K562 (cell line): ENCODE data around the gene MIB2. TPM values are rescaled to one million over a fixed set of nuclear protein-coding genes. Genes with fewer than 3 reads are reported as not detected.

Experiments
- BRF1 ChIP-seq: IDR thresholded peaks from 3 replicates; pipeline ENCODE4 v1.6.1; 2011; ENCODE audit warnings: borderline replicate concordance, mild to moderate bottlenecking; ENCODE audit not compliant: insufficient read length; ENCODE audit errors: extremely low read depth
- CAMTA2 ChIP-seq: fragments of 250-450 bp; sonication (Bioruptor Pico); conservative IDR thresholded peaks from 2 replicates; pipeline ENCODE4 v1.5.1; 2022
- CREM ChIP-seq: IDR thresholded peaks from 2 replicates; pipeline ENCODE4 v1.6.1; 2014; ENCODE audit warnings: antibody characterized with exemption, low read depth
- FOXM1 ChIP-seq, 2 experiments: fragments of 450-650 bp in 1 of 2; sonication (generic) in 1 of 2; formaldehyde crosslinking in 1 of 2; IDR thresholded peaks; 2 replicates each; pipeline versions ENCODE4 v1.6.1 to v1.9.0; 2017 to 2022; ENCODE audit warnings: low read depth in 2 of 2, mild to moderate bottlenecking in 2 of 2, missing genetic modification reagents in 1 of 2, moderate library complexity in 1 of 2
- HDGF ChIP-seq: fragments of 450-650 bp; IDR thresholded peaks from 2 replicates; pipeline ENCODE4 v1.6.1; 2016
- HLTF ChIP-seq: fragments of 450-650 bp; IDR thresholded peaks from 2 replicates; pipeline ENCODE4 v1.6.1; 2016
- KAT7 ChIP-seq: sonication (generic); formaldehyde crosslinking; IDR thresholded peaks from 2 replicates; pipeline ENCODE4 v1.8.0; 2022; ENCODE audit warnings: missing genetic modification reagents, mild to moderate bottlenecking, borderline replicate concordance
- MCM2 ChIP-seq: fragments of 450-650 bp; IDR thresholded peaks from 2 replicates; pipeline ENCODE4 v1.6.1; 2017; ENCODE audit warnings: low read depth, mild to moderate bottlenecking
- RBFOX2 ChIP-seq: fragments of 200-400 bp; formaldehyde crosslinking; IDR thresholded peaks from 2 replicates; pipeline ENCODE4 v1.6.1; 2017; ENCODE audit warnings: low read depth, mild to moderate bottlenecking, low read length, moderate library complexity
- XRCC3 ChIP-seq: fragments of 450-650 bp; IDR thresholded peaks from 2 replicates; pipeline ENCODE4 v1.6.1; 2017; ENCODE audit warnings: mild to moderate bottlenecking, moderate library complexity
- ZNF146 ChIP-seq: IDR thresholded peaks from one replicate; pipeline ENCODE4 v1.6.1; 2018; ENCODE audit warnings: missing compliant biosample characterization; ENCODE audit not compliant: unreplicated experiment
- ZNF232 ChIP-seq: sonication (generic); formaldehyde crosslinking; IDR thresholded peaks from 2 replicates; pipeline ENCODE4 v1.8.0; 2022; ENCODE audit warnings: mild to moderate bottlenecking, missing genetic modification reagents
- ZNF253 ChIP-seq: fragments of 250-450 bp; sonication (Bioruptor Pico); conservative IDR thresholded peaks from 2 replicates; pipeline ENCODE4 v1.6.1; 2021; ENCODE audit warnings: mild to moderate bottlenecking
- ZNF584 ChIP-seq: fragments of 200-800 bp; sonication (Bioruptor generic); IDR thresholded peaks from 2 replicates; pipeline ENCODE4 v1.6.1; 2016; ENCODE audit warnings: low read depth, mild to moderate bottlenecking, missing genetic modification characterization, missing compliant biosample characterization
- ZNF644 ChIP-seq: fragments of 200-800 bp; sonication (Bioruptor generic); IDR thresholded peaks from 2 replicates; pipeline ENCODE4 v1.6.1; 2016; ENCODE audit warnings: low read depth, missing genetic modification characterization, missing compliant biosample characterization
- polyA plus RNA-seq, 8 experiments: library from polyadenylated mRNA; depleted of rRNA in 4 of 8; stranded (reverse) in 5 of 8; unstranded in 3 of 8; fragments of >200 nt; fragmentation: Nextera tagmentation in 2 of 8; fragmentation: Illumina TruSeq in 1 of 8; extraction: Ambion mirVana in 2 of 8; extraction: Trizol in 1 of 8; gene quantifications; 2 replicates each; pipeline versions ENCODE4 v1.2.1 to v1.2.3, GENCODE V29; 2011 to 2014; ENCODE audit warnings: inconsistent platforms in 1 of 8, missing spikeins in 1 of 8
- total RNA-seq, 7 experiments: library from RNA; depleted of rRNA in 6 of 7; stranded (reverse); fragments of >200 nt in 6 of 7; fragmentation: Illumina TruSeq in 2 of 7; extraction: Trizol in 2 of 7; gene quantifications; 2 replicates each; pipeline versions ENCODE4 v1.2.1 to v1.2.3, GENCODE V29; 2011 to 2021; ENCODE audit warnings: low replicate concordance in 1 of 7
- TF ChIP-seq, protein P1 (sequence below): fragments of 250-450 bp; sonication (Bioruptor Pico); IDR thresholded peaks from 2 replicates; pipeline ENCODE4 v1.8.0; 2022; ENCODE audit warnings: moderate library complexity, mild to moderate bottlenecking, inconsistent platforms
- TF ChIP-seq, protein P2 (sequence below): conservative IDR thresholded peaks from 2 replicates; pipeline ENCODE4 v1.6.1; 2011; ENCODE audit warnings: low read depth, mild to moderate bottlenecking, low read length; ENCODE audit not compliant: control insufficient read depth
- TF ChIP-seq, protein P3 (sequence below): sonication (generic); formaldehyde crosslinking; IDR thresholded peaks from 2 replicates; pipeline ENCODE4 v1.8.0; 2022; ENCODE audit warnings: mild to moderate bottlenecking, missing genetic modification reagents, borderline replicate concordance
- TF ChIP-seq, protein P4 (sequence below): fragments of 450-650 bp; IDR thresholded peaks from 2 replicates; pipeline ENCODE4 v1.6.1; 2017; ENCODE audit warnings: antibody characterized with exemption, mild to moderate bottlenecking

Gene MIB2
- total and polyA plus RNA-seq, 9 of the 15 experiments (the other 6 are each of a cell fraction or from before 2014, with no cell fraction given) = 0.04 to 17.0 (median 4.9) TPM; not detected in 1

DNA sequence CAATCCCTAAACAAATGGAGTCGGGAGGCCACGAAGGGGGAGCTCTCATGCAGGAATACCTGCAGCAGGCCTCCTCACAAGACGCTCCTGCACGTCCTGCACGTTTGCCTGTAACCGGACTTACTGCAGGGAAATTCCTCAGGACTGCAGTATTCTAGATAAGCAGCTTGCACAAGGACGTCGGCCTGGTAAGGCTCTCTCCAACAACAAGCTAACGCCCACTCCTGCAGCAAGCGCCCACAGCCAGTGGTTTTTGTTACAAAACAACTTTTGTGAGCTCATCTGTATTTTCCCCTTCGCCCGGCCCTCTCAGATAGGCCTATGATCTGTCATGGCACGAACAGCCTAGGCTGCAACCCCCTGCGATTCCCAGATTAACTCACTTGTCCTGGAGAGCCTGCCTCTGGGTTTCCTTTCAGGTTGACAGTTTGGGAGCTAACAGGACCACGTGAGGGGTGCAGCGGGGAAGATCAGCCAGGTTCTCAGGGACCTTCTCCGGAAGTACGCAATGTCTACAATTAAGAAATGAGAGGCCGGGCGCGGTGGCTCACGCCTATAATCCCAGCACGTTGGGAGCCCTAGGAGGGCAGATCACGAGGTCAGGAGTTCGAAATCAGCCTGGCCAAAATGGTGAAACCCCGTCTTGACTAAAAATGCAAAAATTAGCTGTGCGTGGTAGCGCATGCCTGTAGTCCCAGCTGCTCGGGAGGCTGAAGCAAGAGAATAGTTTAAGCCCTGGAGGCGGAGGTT is 921 bp upstream of the MIB2 start (continued):
- TF ChIP-seq FOXM1 (IDR thresholded peaks at IDR 0.05; ENCODE audit: low read depth) (no peak), FOXM1 (CRISPR knock-in tag; IDR thresholded peaks at IDR 0.05; ENCODE audit: low read depth) (no peak), RBFOX2 (no peak), CREM (peak; percentile 56), MCM2 (no peak), CAMTA2 (CRISPR knock-in tag) (no peak), HDGF (0 out of 2 replicates have a peak, but pooled peaks have one; percentile 80), HLTF (no peak), BRF1 (no peak), KAT7 (CRISPR knock-in tag) (peak; percentile 76; the same call in 1 of the 2 replicates), ZNF232 (no peak), ZNF253 (CRISPR knock-in tag) (no peak), ZNF644 (tag) (no peak), XRCC3 (no peak), ZNF584 (CRISPR knock-in tag) (no peak), ZNF146 (CRISPR knock-in tag) (no peak)
- TF ChIP-seq, protein P1, sequence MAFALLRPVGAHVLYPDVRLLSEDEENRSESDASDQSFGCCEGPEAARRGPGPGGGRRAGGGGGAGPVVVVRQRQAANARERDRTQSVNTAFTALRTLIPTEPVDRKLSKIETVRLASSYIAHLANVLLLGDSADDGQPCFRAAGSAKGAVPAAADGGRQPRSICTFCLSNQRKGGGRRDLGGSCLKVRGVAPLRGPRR (CRISPR knock-in tag) = no peak
- TF ChIP-seq, protein P2, sequence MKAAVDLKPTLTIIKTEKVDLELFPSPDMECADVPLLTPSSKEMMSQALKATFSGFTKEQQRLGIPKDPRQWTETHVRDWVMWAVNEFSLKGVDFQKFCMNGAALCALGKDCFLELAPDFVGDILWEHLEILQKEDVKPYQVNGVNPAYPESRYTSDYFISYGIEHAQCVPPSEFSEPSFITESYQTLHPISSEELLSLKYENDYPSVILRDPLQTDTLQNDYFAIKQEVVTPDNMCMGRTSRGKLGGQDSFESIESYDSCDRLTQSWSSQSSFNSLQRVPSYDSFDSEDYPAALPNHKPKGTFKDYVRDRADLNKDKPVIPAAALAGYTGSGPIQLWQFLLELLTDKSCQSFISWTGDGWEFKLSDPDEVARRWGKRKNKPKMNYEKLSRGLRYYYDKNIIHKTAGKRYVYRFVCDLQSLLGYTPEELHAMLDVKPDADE = no peak
- TF ChIP-seq, protein P3, sequence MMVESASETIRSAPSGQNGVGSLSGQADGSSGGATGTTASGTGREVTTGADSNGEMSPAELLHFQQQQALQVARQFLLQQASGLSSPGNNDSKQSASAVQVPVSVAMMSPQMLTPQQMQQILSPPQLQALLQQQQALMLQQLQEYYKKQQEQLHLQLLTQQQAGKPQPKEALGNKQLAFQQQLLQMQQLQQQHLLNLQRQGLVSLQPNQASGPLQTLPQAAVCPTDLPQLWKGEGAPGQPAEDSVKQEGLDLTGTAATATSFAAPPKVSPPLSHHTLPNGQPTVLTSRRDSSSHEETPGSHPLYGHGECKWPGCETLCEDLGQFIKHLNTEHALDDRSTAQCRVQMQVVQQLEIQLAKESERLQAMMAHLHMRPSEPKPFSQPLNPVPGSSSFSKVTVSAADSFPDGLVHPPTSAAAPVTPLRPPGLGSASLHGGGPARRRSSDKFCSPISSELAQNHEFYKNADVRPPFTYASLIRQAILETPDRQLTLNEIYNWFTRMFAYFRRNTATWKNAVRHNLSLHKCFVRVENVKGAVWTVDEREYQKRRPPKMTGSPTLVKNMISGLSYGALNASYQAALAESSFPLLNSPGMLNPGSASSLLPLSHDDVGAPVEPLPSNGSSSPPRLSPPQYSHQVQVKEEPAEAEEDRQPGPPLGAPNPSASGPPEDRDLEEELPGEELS (CRISPR knock-in tag) = no peak
- TF ChIP-seq, protein P4, sequence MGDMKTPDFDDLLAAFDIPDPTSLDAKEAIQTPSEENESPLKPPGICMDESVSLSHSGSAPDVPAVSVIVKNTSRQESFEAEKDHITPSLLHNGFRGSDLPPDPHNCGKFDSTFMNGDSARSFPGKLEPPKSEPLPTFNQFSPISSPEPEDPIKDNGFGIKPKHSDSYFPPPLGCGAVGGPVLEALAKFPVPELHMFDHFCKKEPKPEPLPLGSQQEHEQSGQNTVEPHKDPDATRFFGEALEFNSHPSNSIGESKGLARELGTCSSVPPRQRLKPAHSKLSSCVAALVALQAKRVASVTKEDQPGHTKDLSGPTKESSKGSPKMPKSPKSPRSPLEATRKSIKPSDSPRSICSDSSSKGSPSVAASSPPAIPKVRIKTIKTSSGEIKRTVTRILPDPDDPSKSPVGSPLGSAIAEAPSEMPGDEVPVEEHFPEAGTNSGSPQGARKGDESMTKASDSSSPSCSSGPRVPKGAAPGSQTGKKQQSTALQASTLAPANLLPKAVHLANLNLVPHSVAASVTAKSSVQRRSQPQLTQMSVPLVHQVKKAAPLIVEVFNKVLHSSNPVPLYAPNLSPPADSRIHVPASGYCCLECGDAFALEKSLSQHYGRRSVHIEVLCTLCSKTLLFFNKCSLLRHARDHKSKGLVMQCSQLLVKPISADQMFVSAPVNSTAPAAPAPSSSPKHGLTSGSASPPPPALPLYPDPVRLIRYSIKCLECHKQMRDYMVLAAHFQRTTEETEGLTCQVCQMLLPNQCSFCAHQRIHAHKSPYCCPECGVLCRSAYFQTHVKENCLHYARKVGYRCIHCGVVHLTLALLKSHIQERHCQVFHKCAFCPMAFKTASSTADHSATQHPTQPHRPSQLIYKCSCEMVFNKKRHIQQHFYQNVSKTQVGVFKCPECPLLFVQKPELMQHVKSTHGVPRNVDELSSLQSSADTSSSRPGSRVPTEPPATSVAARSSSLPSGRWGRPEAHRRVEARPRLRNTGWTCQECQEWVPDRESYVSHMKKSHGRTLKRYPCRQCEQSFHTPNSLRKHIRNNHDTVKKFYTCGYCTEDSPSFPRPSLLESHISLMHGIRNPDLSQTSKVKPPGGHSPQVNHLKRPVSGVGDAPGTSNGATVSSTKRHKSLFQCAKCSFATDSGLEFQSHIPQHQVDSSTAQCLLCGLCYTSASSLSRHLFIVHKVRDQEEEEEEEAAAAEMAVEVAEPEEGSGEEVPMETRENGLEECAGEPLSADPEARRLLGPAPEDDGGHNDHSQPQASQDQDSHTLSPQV = no peak
